NCI-H2196 (cell line): ENCODE results near the gene KIF13A.
"Not testable (repeated sequence)": the region's sequence is repeated elsewhere in the genome, so short reads cannot be mapped to it uniquely, and the experiment has no call there.

Experiments
- DNase-seq: peaks from one replicate; lab custom pipeline; 2025; ENCODE audit not compliant: unreplicated experiment; lab: John Stamatoyannopoulos, UW

The KIF13A gene

GRCh38 chr6:17904491-17905120 lies 82.8 kb downstream of the KIF13A start:
- DNase-seq = no peak

GRCh38 chr6:17902974-17903373 lies 84.5 kb downstream of the KIF13A start:
- no peak for DNase-seq

GRCh38 chr6:17901493-17901892 lies 85.9 kb downstream of the KIF13A start:
- DNase-seq = no peak

- DNase-seq = no peak
Measured at GRCh38 chr6:17900011-17900410, 87.4 kb downstream of the KIF13A start.

GRCh38 chr6:17899491-17899890 lies 87.9 kb downstream of the KIF13A start:
- no peak for DNase-seq

GRCh38 chr6:17897681-17898080 lies 89.8 kb downstream of the KIF13A start:
- no peak for DNase-seq

GRCh38 chr6:17894905-17895304 lies 92.5 kb downstream of the KIF13A start:
- no peak for DNase-seq

GRCh38 chr6:17894191-17894590 lies 93.2 kb downstream of the KIF13A start:
- DNase-seq = no peak

- DNase-seq = no peak
Measured at GRCh38 chr6:17892097-17892686, 95.2 kb downstream of the KIF13A start.

GRCh38 chr6:17890309-17890708 lies 97.1 kb downstream of the KIF13A start:
- DNase-seq = no peak

GRCh38 chr6:17889777-17890176 lies 97.7 kb downstream of the KIF13A start:
- DNase-seq = not testable (repeated sequence)

- no peak for DNase-seq
Measured at GRCh38 chr6:17886891-17887290, 100.5 kb downstream of the KIF13A start.

- no peak for DNase-seq
Measured at GRCh38 chr6:17885889-17886576, 101.4 kb downstream of the KIF13A start.

- no peak for DNase-seq
Measured at GRCh38 chr6:17884498-17885478, 102.6 kb downstream of the KIF13A start.

- no peak for DNase-seq
Measured at GRCh38 chr6:17883665-17884497, 103.6 kb downstream of the KIF13A start.

GRCh38 chr6:17881085-17881858 lies 106.2 kb downstream of the KIF13A start:
- DNase-seq = no peak

GRCh38 chr6:17879184-17879583 lies 108.3 kb downstream of the KIF13A start:
- no peak for DNase-seq

- DNase-seq = no peak
Measured at GRCh38 chr6:17878734-17879133, 108.7 kb downstream of the KIF13A start.

GRCh38 chr6:17877895-17878440 lies 109.5 kb downstream of the KIF13A start:
- no peak for DNase-seq
